Choroid plexus epithelial cell (primary cell): ENCODE results near the gene CCSER1.

Source experiments
- DNase-seq: peaks from one replicate; pipeline ENCODE4 v3.0.0-alpha.2; 2010; ENCODE audit warnings: low read depth
- H3K4me3 ChIP-seq: 2 replicates; pipeline ENCODE4 v1.5.1; 2011; ENCODE audit warnings: low read depth, mild to moderate bottlenecking, control low read depth, low read length, moderate library complexity
- CTCF ChIP-seq: conservative IDR thresholded peaks from 2 replicates; pipeline ENCODE4 v1.5.1; 2011; ENCODE audit warnings: low read depth, mild to moderate bottlenecking, control low read depth, inconsistent platforms, low read length, moderate library complexity

The CCSER1 gene

GRCh38 chr4:90852237-90852636 lies 725.0 kb downstream of the CCSER1 start:
- H3K4me3 ChIP-seq: no peak overlapping the region
- no peak for TF ChIP-seq CTCF
- no peak for DNase-seq

GRCh38 chr4:90855111-90855510 lies 727.9 kb downstream of the CCSER1 start:
- H3K4me3 ChIP-seq: no peak overlapping the region
- peak; percentile 6 for DNase-seq
- no peak for TF ChIP-seq CTCF

GRCh38 chr4:90857081-90857820 lies 730.1 kb downstream of the CCSER1 start:
- TF ChIP-seq CTCF: no peak
- no peak for DNase-seq
- no peak overlapping the region for H3K4me3 ChIP-seq

GRCh38 chr4:90875791-90876190 lies 748.6 kb downstream of the CCSER1 start:
- no peak for DNase-seq
- TF ChIP-seq CTCF: no peak
- no peak overlapping the region for H3K4me3 ChIP-seq

GRCh38 chr4:90876296-90876695 lies 749.1 kb downstream of the CCSER1 start:
- H3K4me3 ChIP-seq: no peak overlapping the region

GRCh38 chr4:90883519-90883918 lies 756.3 kb downstream of the CCSER1 start:
- no peak for DNase-seq
- TF ChIP-seq CTCF: no peak
- H3K4me3 ChIP-seq: no peak overlapping the region

More at GRCh38 chr4:90876296-90876695, 749.1 kb downstream of the CCSER1 start:
- no peak for DNase-seq
- TF ChIP-seq CTCF: no peak

GRCh38 chr4:90888571-90888970 lies 761.4 kb downstream of the CCSER1 start:
- TF ChIP-seq CTCF: no peak
- DNase-seq: no peak
- H3K4me3 ChIP-seq: no peak overlapping the region
